Liver (tissue), 3 donors: ENCODE results near the gene APOBEC3B.
"Not testable (repeated sequence)": the region's sequence is repeated elsewhere in the genome, so short reads cannot be mapped to it uniquely, and the experiment has no call there.

ENCODE experiments used
- EGR1 ChIP-seq, 2 donors: IDR thresholded peaks; 2 replicates each; pipeline ENCODE4 v1.6.1; 2016 to 2018; ENCODE audit warnings: antibody characterized with exemption in 2 of 2, low read depth in 2 of 2
- FOXA1 ChIP-seq: IDR thresholded peaks from 2 replicates; pipeline ENCODE4 v1.6.1; 2016; ENCODE audit warnings: antibody characterized with exemption
- GABPA ChIP-seq, 2 donors: IDR thresholded peaks in 1 of 2; conservative IDR thresholded peaks in 1 of 2; 2 replicates each; pipeline ENCODE4 v1.6.1; 2016; ENCODE audit warnings: antibody characterized with exemption in 2 of 2, mild to moderate bottlenecking in 1 of 2, moderate library complexity in 1 of 2
- MAX ChIP-seq: IDR thresholded peaks from 2 replicates; pipeline ENCODE4 v1.6.1; 2016; ENCODE audit warnings: antibody characterized with exemption
- NR2F2 ChIP-seq: IDR thresholded peaks from 2 replicates; pipeline ENCODE4 v1.6.1; 2016; ENCODE audit warnings: antibody characterized with exemption
- YY1 ChIP-seq: IDR thresholded peaks from 2 replicates; pipeline ENCODE4 v1.6.1; 2016; ENCODE audit warnings: antibody characterized with exemption, mild to moderate bottlenecking
- ZBTB33 ChIP-seq: IDR thresholded peaks from 2 replicates; pipeline ENCODE4 v1.6.1; 2016; ENCODE audit warnings: antibody characterized with exemption
- TF ChIP-seq, protein P1 (sequence below): fragments of 150-350 bp; IDR thresholded peaks from 2 replicates; pipeline ENCODE4 v1.5.1; 2017; ENCODE audit warnings: improper control_type of control experiment, low read depth, low read length; ENCODE audit not compliant: missing input control
- donor health status: healthy.
- donor health status: healthy.

DNA sequence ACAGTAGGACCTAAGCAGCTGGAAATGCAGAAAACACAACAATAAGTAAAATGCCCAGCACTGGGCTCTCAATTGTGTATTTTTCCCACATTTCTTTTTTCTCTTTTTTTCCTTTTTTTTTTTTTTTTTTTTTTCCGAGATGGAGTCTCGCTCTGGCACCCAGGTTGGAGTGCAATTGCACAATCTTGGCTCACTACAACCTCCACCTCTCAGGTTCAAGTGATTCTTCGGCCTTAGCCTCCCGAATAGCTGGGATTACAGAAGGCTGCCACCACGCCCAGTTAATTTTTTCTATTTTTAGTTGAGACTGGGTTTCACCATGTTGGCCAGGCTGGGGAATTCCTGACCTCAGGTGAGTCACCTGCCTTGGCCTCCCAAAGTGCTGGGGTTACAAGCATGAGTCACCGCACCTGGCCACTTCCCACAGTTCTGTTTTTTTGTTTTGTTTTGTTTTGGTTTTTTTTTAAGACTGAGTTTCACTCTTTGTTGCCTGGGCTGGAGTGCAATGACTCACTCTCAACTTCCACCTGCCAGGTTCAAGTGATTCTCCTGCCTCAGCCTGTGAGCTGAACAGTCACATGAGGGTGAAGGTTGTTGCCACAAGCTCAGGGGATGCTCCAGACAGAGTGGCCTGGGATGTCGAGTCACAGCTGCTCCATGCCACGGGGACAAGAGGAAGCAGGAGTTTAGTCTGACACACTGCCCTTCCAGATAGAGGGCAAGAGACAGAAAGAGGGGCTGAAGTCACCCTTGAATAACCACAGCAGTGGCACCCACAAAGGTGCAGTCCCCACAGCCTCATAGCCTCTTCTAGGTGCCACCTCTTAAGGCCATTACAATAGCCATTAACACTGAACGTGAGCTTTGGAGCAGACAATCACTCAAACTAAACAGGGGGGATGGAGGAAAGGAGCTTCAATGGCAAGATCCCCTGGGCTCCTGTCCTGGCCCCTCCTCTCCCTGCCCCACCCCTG, 2.9 kb downstream of the APOBEC3B start:
- TF ChIP-seq, protein P1, sequence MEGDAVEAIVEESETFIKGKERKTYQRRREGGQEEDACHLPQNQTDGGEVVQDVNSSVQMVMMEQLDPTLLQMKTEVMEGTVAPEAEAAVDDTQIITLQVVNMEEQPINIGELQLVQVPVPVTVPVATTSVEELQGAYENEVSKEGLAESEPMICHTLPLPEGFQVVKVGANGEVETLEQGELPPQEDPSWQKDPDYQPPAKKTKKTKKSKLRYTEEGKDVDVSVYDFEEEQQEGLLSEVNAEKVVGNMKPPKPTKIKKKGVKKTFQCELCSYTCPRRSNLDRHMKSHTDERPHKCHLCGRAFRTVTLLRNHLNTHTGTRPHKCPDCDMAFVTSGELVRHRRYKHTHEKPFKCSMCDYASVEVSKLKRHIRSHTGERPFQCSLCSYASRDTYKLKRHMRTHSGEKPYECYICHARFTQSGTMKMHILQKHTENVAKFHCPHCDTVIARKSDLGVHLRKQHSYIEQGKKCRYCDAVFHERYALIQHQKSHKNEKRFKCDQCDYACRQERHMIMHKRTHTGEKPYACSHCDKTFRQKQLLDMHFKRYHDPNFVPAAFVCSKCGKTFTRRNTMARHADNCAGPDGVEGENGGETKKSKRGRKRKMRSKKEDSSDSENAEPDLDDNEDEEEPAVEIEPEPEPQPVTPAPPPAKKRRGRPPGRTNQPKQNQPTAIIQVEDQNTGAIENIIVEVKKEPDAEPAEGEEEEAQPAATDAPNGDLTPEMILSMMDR: not testable (repeated sequence)
- not testable (repeated sequence) for TF ChIP-seq GABPA (IDR thresholded peaks at IDR 0.05 in 1 of 2, conservative IDR thresholded peaks at IDR 0.05 in 1 of 2); NR2F2; FOXA1; ZBTB33; YY1; EGR1 (IDR thresholded peaks at IDR 0.05; ENCODE audit: low read depth in 2 of 2); MAX
